Loucy (cell line): ENCODE results near the gene CAMTA1.

Source experiments
- H2AFZ ChIP-seq: fragments of 200-600 bp; sonication (generic); 2 replicates; pipeline ENCODE4 v1.6.0; 2016; ENCODE audit warnings: antibody characterized with exemption, mild to moderate bottlenecking, low read length, moderate library complexity
- H3F3A ChIP-seq: fragments of 200-600 bp; 2 replicates; pipeline ENCODE4 v1.6.0; 2016; ENCODE audit warnings: antibody characterized with exemption, low read depth, mild to moderate bottlenecking
- H3K27me3 ChIP-seq: fragments of 200-600 bp; sonication (generic); 2 replicates; pipeline ENCODE4 v1.6.1; 2014; ENCODE audit warnings: low read length, mild to moderate bottlenecking; ENCODE audit not compliant: insufficient read depth, poor library complexity, severe bottlenecking
- H3K36me3 ChIP-seq: fragments of 200-600 bp; sonication (generic); 2 replicates; pipeline ENCODE4 v1.6.1; 2016; ENCODE audit warnings: low read length; ENCODE audit not compliant: insufficient read depth
- H3K4me1 ChIP-seq: fragments of 200-600 bp; sonication (generic); 2 replicates; pipeline ENCODE4 v1.5.1; 2014; ENCODE audit warnings: low read length, mild to moderate bottlenecking; ENCODE audit not compliant: insufficient read depth, poor library complexity, severe bottlenecking
- H3K4me2 ChIP-seq: fragments of 200-600 bp; sonication (generic); 2 replicates; pipeline ENCODE4 v1.6.0; 2014; ENCODE audit warnings: antibody characterized with exemption, low read length, low read depth, mild to moderate bottlenecking; ENCODE audit not compliant: poor library complexity, severe bottlenecking
- H3K4me3 ChIP-seq: fragments of 200-600 bp; sonication (generic); 2 replicates; pipeline ENCODE4 v1.5.1; 2014; ENCODE audit warnings: low read length, mild to moderate bottlenecking, mixed read lengths; ENCODE audit not compliant: poor library complexity, severe bottlenecking
- H3K79me2 ChIP-seq: fragments of 200-600 bp; sonication (generic); 2 replicates; pipeline ENCODE4 v1.6.1; 2014; ENCODE audit warnings: low read length; ENCODE audit not compliant: insufficient read depth
- H3K9ac ChIP-seq: fragments of 200-600 bp; sonication (generic); 2 replicates; pipeline ENCODE4 v1.6.0; 2014; ENCODE audit warnings: mild to moderate bottlenecking, low read depth, low read length, moderate library complexity; ENCODE audit not compliant: poor library complexity, severe bottlenecking
- H3K9me2 ChIP-seq: fragments of 200-600 bp; sonication (generic); replicated peaks from 2 replicates; pipeline ENCODE4 v1.6.1; 2016; ENCODE audit warnings: low read depth, low read length, mixed read lengths
- H3K9me3 ChIP-seq: fragments of 200-600 bp; sonication (generic); 2 replicates; pipeline ENCODE4 v1.6.1; 2014; ENCODE audit warnings: mild to moderate bottlenecking, antibody characterized with exemption, low read length, low read depth; ENCODE audit not compliant: insufficient read depth
- H4K20me1 ChIP-seq: fragments of 200-600 bp; sonication (generic); 2 replicates; pipeline ENCODE4 v1.6.0; 2014; ENCODE audit warnings: antibody characterized with exemption, low read length, mild to moderate bottlenecking; ENCODE audit not compliant: insufficient read depth, poor library complexity, severe bottlenecking
- EZH2phosphoT487 ChIP-seq: fragments of 200-600 bp; IDR thresholded peaks from 2 replicates; pipeline ENCODE4 v1.6.1; 2018; ENCODE audit warnings: antibody characterized with exemption, mild to moderate bottlenecking, moderate library complexity, borderline replicate concordance
- TF ChIP-seq, protein P1 (sequence below): fragments of 200-600 bp; sonication (generic); conservative IDR thresholded peaks from 2 replicates; pipeline ENCODE4 v1.5.1; 2014; ENCODE audit warnings: mild to moderate bottlenecking, antibody characterized with exemption, low read length

CAMTA1 gene

DNA sequence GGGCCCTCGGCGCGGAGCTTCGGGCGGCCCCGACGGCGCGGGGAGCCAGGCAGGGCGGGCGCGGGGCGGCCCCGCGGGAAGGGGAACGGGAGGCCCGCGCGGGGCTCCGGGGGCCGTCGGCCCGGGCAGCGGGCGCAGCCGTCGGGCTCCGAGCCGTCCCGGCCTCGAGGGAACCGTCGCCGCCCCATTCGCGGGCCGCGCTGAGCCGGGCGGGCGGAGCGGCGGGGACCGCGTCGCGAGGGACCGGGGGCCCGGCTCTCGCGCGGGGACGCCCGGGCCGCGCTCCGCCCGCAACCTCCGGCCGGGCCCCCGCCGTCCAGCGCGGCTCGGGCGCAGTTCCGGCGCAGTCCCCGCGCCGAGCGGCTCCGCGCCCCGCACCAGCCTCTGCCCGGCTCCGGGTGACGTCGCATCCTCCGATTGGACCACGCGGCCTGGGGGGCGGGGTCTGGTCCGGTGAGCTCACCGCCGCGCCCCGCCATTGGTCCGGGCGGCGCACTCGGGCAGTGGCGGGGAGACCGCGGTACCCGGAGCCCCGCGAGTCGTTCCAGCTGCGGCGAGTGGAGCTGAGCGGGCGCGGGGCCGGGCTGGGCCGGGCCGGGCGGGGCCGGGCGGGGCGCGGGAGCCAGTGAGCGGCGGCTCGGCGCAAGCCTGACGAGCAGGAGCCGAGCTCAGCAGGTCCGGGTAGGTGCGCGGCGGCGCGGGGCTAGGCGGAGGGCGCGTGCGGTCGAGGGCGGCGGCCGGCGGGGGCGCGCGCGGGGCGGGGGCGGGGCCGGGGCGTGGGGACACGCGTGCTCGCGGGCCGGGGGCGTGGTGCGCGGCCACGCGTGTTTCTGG, 919.2 kb downstream of the CAMTA1 start:
- H3K9me3 ChIP-seq, result no peaks in the 10 kb centered on the region
- H3K79me2 ChIP-seq, result no peaks in the 10 kb centered on the region
- H3K27me3 ChIP-seq, result no peaks in the 10 kb centered on the region
- TF ChIP-seq EZH2phosphoT487, result no peak
- TF ChIP-seq, protein P1, sequence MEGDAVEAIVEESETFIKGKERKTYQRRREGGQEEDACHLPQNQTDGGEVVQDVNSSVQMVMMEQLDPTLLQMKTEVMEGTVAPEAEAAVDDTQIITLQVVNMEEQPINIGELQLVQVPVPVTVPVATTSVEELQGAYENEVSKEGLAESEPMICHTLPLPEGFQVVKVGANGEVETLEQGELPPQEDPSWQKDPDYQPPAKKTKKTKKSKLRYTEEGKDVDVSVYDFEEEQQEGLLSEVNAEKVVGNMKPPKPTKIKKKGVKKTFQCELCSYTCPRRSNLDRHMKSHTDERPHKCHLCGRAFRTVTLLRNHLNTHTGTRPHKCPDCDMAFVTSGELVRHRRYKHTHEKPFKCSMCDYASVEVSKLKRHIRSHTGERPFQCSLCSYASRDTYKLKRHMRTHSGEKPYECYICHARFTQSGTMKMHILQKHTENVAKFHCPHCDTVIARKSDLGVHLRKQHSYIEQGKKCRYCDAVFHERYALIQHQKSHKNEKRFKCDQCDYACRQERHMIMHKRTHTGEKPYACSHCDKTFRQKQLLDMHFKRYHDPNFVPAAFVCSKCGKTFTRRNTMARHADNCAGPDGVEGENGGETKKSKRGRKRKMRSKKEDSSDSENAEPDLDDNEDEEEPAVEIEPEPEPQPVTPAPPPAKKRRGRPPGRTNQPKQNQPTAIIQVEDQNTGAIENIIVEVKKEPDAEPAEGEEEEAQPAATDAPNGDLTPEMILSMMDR, result no peak
- no peak overlapping the region for H3K9ac ChIP-seq
- H4K20me1 ChIP-seq, result no peaks in the 10 kb centered on the region
- H3K36me3 ChIP-seq, result no peaks in the 10 kb centered on the region
- H3K4me2 ChIP-seq, result no peak overlapping the region
- no peak overlapping the region for H3K4me3 ChIP-seq
- H3F3A ChIP-seq, result no peaks in the 10 kb centered on the region
- H3K9me2 ChIP-seq, result no peaks in the 10 kb centered on the region
- no peaks in the 10 kb centered on the region for H3K4me1 ChIP-seq
- H2AFZ ChIP-seq, result no peak overlapping the region

DNA sequence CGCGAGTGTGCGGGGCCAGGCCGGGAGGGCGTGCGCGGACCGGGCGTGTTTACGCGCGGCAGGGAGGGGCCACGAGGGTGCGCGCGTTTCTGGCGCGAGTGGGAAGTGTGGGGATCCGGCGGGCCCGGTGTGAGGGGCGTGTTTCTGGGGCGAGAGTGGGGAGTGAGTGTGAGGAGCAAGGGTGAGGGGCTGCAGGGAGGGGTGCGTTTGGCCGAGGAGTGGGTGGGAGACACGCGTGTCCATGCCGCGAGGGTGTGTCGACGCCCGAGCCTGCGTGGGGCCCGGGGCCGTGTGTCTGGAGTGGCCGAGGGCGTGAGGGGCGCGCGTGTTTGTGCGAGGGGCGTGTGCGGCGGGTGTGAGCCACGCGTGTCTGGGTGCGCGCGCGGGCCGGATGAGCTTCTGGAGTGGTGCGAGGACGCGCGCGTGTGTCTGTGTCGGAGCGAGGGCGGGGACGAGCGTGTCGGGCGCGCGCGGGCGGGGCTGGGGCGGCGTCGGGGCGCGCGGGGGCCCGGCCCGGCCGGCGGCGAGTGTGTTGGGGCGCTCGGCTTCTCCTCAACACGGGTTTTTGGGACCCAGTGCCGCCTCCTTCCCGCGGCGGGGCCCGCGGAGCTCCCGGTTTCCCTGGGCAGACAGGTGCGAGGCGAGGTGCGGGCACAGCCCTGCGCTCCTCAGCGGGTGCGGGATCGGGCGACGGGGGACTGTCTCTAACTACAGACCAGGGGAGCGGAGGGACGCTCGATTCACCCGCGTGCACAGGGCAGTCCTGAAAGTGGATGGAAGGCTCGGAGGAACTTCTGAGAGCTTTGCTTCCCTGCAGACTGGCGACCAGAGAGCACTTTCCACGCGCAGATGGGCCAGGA, 920.0 kb downstream of the CAMTA1 start:
- H3K36me3 ChIP-seq, result no peaks in the 10 kb centered on the region
- H3K9ac ChIP-seq, result no peak overlapping the region
- H4K20me1 ChIP-seq, result no peaks in the 10 kb centered on the region
- H3K9me3 ChIP-seq, result no peaks in the 10 kb centered on the region
- H3K4me1 ChIP-seq, result no peaks in the 10 kb centered on the region
- no peak for TF ChIP-seq EZH2phosphoT487
- TF ChIP-seq, protein P1, result no peak
- no peak overlapping the region for H3K4me3 ChIP-seq
- no peaks in the 10 kb centered on the region for H3K9me2 ChIP-seq
- H3K27me3 ChIP-seq, result no peaks in the 10 kb centered on the region
- H3F3A ChIP-seq, result no peaks in the 10 kb centered on the region
- H2AFZ ChIP-seq, result no peak overlapping the region
- no peak overlapping the region for H3K4me2 ChIP-seq
- H3K79me2 ChIP-seq, result no peaks in the 10 kb centered on the region

DNA sequence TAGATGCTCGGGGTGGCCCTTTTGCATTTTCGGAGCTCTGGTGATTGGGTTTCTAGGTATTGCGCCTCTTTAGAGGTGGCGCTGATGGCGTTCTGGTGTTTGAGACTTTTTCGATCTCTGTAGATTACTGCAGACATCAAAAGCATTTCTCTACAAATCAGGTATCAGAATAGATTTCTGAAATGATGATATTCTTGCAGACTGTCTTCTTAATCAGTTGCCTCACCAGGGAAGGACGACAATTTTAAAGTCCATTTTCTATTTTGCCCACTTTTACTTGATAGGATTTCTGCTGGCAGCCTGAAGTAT, 920.6 kb downstream of the CAMTA1 start:
- no peaks in the 10 kb centered on the region for H3K79me2 ChIP-seq

More for the DNA sequence above, 920.6 kb downstream of the CAMTA1 start:
- Histone ChIP-seq H3K27me3 (no peaks in the 10 kb centered on the region), H3F3A (no peaks in the 10 kb centered on the region), H3K9ac (no peak overlapping the region), H3K4me1 (no peaks in the 10 kb centered on the region), H3K4me2 (no peak overlapping the region), H2AFZ (no peak overlapping the region), H3K9me3 (no peaks in the 10 kb centered on the region), H4K20me1 (no peaks in the 10 kb centered on the region), H3K9me2 (no peaks in the 10 kb centered on the region), H3K4me3 (no peak overlapping the region), H3K36me3 (no peaks in the 10 kb centered on the region)
- TF ChIP-seq, protein P1, result no peak
- no peak for TF ChIP-seq EZH2phosphoT487
